ENCODE measurements around the gene CDCP1. TPM values are rescaled to one million over a fixed set of nuclear protein-coding genes. Genes with fewer than 3 reads are reported as not detected.

CDCP1 gene
- total and polyA plus RNA-seq, 2 donors from 2014 or later, result 3.7 to 39.6 TPM

GRCh38 chr3:45095916-45096526 lies 50.2 kb downstream of the CDCP1 start:
- TF ChIP-seq, protein P1, sequence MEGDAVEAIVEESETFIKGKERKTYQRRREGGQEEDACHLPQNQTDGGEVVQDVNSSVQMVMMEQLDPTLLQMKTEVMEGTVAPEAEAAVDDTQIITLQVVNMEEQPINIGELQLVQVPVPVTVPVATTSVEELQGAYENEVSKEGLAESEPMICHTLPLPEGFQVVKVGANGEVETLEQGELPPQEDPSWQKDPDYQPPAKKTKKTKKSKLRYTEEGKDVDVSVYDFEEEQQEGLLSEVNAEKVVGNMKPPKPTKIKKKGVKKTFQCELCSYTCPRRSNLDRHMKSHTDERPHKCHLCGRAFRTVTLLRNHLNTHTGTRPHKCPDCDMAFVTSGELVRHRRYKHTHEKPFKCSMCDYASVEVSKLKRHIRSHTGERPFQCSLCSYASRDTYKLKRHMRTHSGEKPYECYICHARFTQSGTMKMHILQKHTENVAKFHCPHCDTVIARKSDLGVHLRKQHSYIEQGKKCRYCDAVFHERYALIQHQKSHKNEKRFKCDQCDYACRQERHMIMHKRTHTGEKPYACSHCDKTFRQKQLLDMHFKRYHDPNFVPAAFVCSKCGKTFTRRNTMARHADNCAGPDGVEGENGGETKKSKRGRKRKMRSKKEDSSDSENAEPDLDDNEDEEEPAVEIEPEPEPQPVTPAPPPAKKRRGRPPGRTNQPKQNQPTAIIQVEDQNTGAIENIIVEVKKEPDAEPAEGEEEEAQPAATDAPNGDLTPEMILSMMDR (IDR thresholded peaks at IDR 0.05; ENCODE audit: borderline replicate concordance, extremely low read depth, insufficient read depth), result no peak
- peaks cover 0 to under 1% (median 0%) of the 10 kb centered on the region in 3 donors for H3K9me3 ChIP-seq (ENCODE audit: control insufficient read depth in 2 of 3, insufficient read depth in 1 of 3, low read length in 3 of 3)
- no peak overlapping the region for H3K4me3 ChIP-seq (ENCODE audit: low read length in 3 of 3)
- no peak overlapping the region for H3K27ac ChIP-seq (ENCODE audit: low read depth in 2 of 2, low read length in 2 of 2)
- DNase-seq, result peak in 1 of 5 donors; percentile 13
- FAIRE-seq, result no peak
- no peaks in the 10 kb centered on the region for H3K36me3 ChIP-seq (ENCODE audit: control insufficient read depth in 2 of 3, insufficient read depth in 3 of 3, low read length in 3 of 3)
- H3K9ac ChIP-seq (ENCODE audit: low read length in 3 of 3), result no peak overlapping the region
- intact Hi-C loops (cut with DNase I), result no loop called here
- no peaks in the 10 kb centered on the region for H3K4me1 ChIP-seq (ENCODE audit: control insufficient read depth in 2 of 3, insufficient read depth in 2 of 3, low read depth in 1 of 3, low read length in 3 of 3)
- no peaks in the 10 kb centered on the region for H3K27me3 ChIP-seq (ENCODE audit: control insufficient read depth, insufficient read depth, low read length)

- Histone ChIP-seq H3K9ac (ENCODE audit: low read length in 3 of 3) (peak overlapping the region in 1 of 3 donors; percentile 40), H3K36me3 (ENCODE audit: control insufficient read depth in 2 of 3, insufficient read depth in 3 of 3, low read length in 3 of 3) (no peaks in the 10 kb centered on the region), H3K27me3 (ENCODE audit: control insufficient read depth, insufficient read depth, low read length) (no peaks in the 10 kb centered on the region), H3K4me1 (ENCODE audit: control insufficient read depth in 2 of 3, insufficient read depth in 2 of 3, low read depth in 1 of 3, low read length in 3 of 3) (no peaks in the 10 kb centered on the region), H3K27ac (ENCODE audit: low read depth in 2 of 2, low read length in 2 of 2) (no peak overlapping the region), H3K9me3 (ENCODE audit: control insufficient read depth in 2 of 3, insufficient read depth in 1 of 3, low read length in 3 of 3) (peaks cover 0 to 3% (median 0%) of the 10 kb centered on the region in 3 donors), H3K4me3 (ENCODE audit: low read length in 3 of 3) (no peak overlapping the region)
- TF ChIP-seq, protein P1 (IDR thresholded peaks at IDR 0.05; ENCODE audit: borderline replicate concordance, extremely low read depth, insufficient read depth), result no peak
- intact Hi-C loops (cut with DNase I), result no loop called here
- FAIRE-seq, result no peak
- DNase-seq, result no peak
These were observed 53.0 kb downstream of the CDCP1 start for GRCh38 chr3:45093176-45093575.

GRCh38 chr3:45092132-45093031 lies 53.8 kb downstream of the CDCP1 start:
- H3K9ac ChIP-seq (ENCODE audit: low read length in 3 of 3), result peak overlapping the region in 1 of 3 donors; percentile 40
- FAIRE-seq, result no peak
- TF ChIP-seq, protein P1 (IDR thresholded peaks at IDR 0.05; ENCODE audit: borderline replicate concordance, extremely low read depth, insufficient read depth), result no peak
- no peaks in the 10 kb centered on the region for H3K27me3 ChIP-seq (ENCODE audit: control insufficient read depth, insufficient read depth, low read length)
- no peaks in the 10 kb centered on the region for H3K4me1 ChIP-seq (ENCODE audit: control insufficient read depth in 2 of 3, insufficient read depth in 2 of 3, low read depth in 1 of 3, low read length in 3 of 3)
- no peak overlapping the region for H3K27ac ChIP-seq (ENCODE audit: low read depth in 2 of 2, low read length in 2 of 2)
- intact Hi-C loops (cut with DNase I), result no loop called here
- no peaks in the 10 kb centered on the region for H3K36me3 ChIP-seq (ENCODE audit: control insufficient read depth in 2 of 3, insufficient read depth in 3 of 3, low read length in 3 of 3)
- H3K9me3 ChIP-seq (ENCODE audit: control insufficient read depth in 2 of 3, insufficient read depth in 1 of 3, low read length in 3 of 3), result peaks cover 0 to 3% (median 0%) of the 10 kb centered on the region in 3 donors
- H3K4me3 ChIP-seq (ENCODE audit: low read length in 3 of 3), result no peak overlapping the region
- DNase-seq, result peak in 4 of 5 donors; percentile 21 to 59 (median 44)
